ENCODE measurements around the gene PODXL2.

DNA sequence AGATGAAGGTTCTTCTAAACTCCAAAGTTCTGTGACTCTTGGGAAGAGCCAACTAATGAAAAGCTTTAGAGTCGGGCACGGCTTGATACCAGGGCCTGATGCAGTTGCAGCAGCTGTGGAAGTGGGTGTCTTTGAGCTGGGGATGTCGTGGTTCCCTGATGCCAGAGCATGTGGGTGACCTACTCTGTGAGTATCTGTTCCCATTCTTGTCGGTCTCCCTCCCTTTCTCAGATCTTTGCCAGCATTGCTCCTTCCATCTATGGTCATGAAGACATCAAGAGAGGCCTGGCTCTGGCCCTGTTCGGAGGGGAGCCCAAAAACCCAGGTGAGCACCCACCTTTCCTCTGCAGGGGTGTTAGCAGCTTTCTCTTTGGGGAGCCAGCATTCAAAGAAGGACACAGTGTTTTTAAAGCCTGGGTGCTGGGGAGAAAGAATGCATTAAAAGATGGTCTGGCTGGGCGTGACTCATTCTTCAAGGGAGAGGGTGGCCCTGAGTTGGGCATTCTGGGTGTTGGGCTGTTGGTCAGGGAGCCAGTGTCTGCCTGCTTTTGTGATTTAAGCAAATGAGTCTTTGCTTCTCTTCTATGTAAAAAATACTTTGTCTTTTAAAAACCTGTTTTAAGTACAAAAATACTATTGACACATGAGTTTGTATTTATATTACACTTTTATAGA lies 13.2 kb upstream of the PODXL2 start:
- TF ChIP-seq CTCF (IDR thresholded peaks at IDR 0.05) (no peak), POLR2A (IDR thresholded peaks at IDR 0.05) (no peak), POLR2AphosphoS5 (IDR thresholded peaks at IDR 0.05) (no peak)

Measured in breast epithelium (tissue), 3 donors.